HepG2 (cell line): ENCODE results near the gene CACNB4. TPM values are rescaled to one million over a fixed set of nuclear protein-coding genes. Genes with fewer than 3 reads are reported as not detected.

Source experiments
- ATAC-seq: fragments of 200-7000 bp; cut with Tn5 transposase; 3 replicates; pipeline ENCODE4 v1.9.1; 2020; ENCODE audit warnings: mild to moderate bottlenecking, moderate library complexity
- BruUV-seq: library from RNA; stranded (reverse); fragments of 400-500 nt; replicated peaks from 2 replicates; lab custom pipeline; 2021; lab: Mats Ljungman, UMichigan
- CTCF ChIA-PET: fragments of 300-600 bp; formaldehyde crosslinking; extraction: SDS; loops from one replicate; lab custom pipeline; 2021; ENCODE audit warnings: low total read pairs, inconsistent platforms, low intra/inter-chr PET ratio; lab: Yijun Ruan, JAX
- POLR2A ChIA-PET: fragments of 350-600 bp; sonication (Branson Sonifier 250); formaldehyde crosslinking; loops from one replicate; lab custom pipeline; 2020; ENCODE audit warnings: antibody characterized with exemption, inconsistent platforms; lab: Yijun Ruan, JAX
- DNase-seq: peaks from one replicate; pipeline ENCODE4 v3.0.0-alpha.2; 2015; ENCODE audit warnings: low spot score
- FAIRE-seq: peaks from 3 replicates; lab custom pipeline; 2011; peaks lifted over from hg19 to GRCh38; lab: Jason Lieb, UNC
- H2AFZ ChIP-seq: one replicate; pipeline ENCODE4 v1.6.1; 2011; ENCODE audit warnings: low read length, inconsistent platforms
- H3K27ac ChIP-seq: fragments of 300-600 bp; 3 replicates; pipeline ENCODE4 v1.8.0; 2011; ENCODE audit warnings: mixed run types, mild to moderate bottlenecking, mixed read lengths, low read length, inconsistent platforms; ENCODE audit not compliant: insufficient read depth; ENCODE audit errors: extremely low read length
- H3K27me3 ChIP-seq, 2 experiments: fragments of 200-600 bp in 1 of 2; 2 replicates in 1 of 2; 3 replicates in 1 of 2; pipeline versions ENCODE4 v1.6.0 to v1.8.0; 2011; ENCODE audit warnings: low read length in 2 of 2, mild to moderate bottlenecking in 2 of 2, moderate library complexity in 2 of 2, inconsistent platforms in 1 of 2; ENCODE audit not compliant: insufficient read depth in 2 of 2, control insufficient read depth in 1 of 2
- H3K36me3 ChIP-seq, 2 experiments: fragments of 200-600 bp in 1 of 2; replicated peaks in 1 of 2; 2 replicates in 1 of 2; 3 replicates in 1 of 2; pipeline versions ENCODE4 v1.5.1 to v1.8.0; 2011; ENCODE audit warnings: low read length in 2 of 2, inconsistent platforms in 1 of 2; ENCODE audit not compliant: insufficient read depth in 2 of 2, control insufficient read depth in 1 of 2
- H3K4me1 ChIP-seq: 2 replicates; pipeline ENCODE4 v1.5.1; 2012; ENCODE audit warnings: low read length, inconsistent platforms; ENCODE audit not compliant: insufficient read depth
- H3K4me2 ChIP-seq: 2 replicates; pipeline ENCODE4 v1.6.0; 2011; ENCODE audit warnings: low read depth, low read length, inconsistent platforms
- H3K4me3 ChIP-seq, 3 experiments: fragments of 200-600 bp in 1 of 3; sonication (generic), shearing (Covaris generic) in 1 of 3; replicated peaks in 1 of 3; 2 replicates each; pipeline ENCODE4 v1.5.1; 2011 to 2016; ENCODE audit warnings: low read length in 3 of 3, inconsistent platforms in 2 of 3, low read depth in 2 of 3, mild to moderate bottlenecking in 2 of 3, control low read depth in 1 of 3, mixed read lengths in 1 of 3; ENCODE audit not compliant: insufficient read depth in 1 of 3
- H3K79me2 ChIP-seq: one replicate; pipeline ENCODE4 v1.6.1; 2011; ENCODE audit warnings: low read length, inconsistent platforms; ENCODE audit not compliant: insufficient read depth
- H3K9ac ChIP-seq: 2 replicates; pipeline ENCODE4 v1.6.0; 2011; ENCODE audit warnings: mild to moderate bottlenecking, low read depth, low read length, inconsistent platforms; ENCODE audit not compliant: insufficient read depth
- H3K9me3 ChIP-seq: 2 replicates; pipeline ENCODE4 v1.5.1; 2012; ENCODE audit warnings: mild to moderate bottlenecking, low read length
- H4K20me1 ChIP-seq: 2 replicates; pipeline ENCODE4 v1.6.0; 2011; ENCODE audit warnings: inconsistent platforms, mild to moderate bottlenecking, low read length, moderate library complexity; ENCODE audit not compliant: insufficient read depth
- AGO1 ChIP-seq: fragments of 200-400 bp; formaldehyde crosslinking; IDR thresholded peaks from 2 replicates; pipeline ENCODE4 v1.6.1; 2017; ENCODE audit warnings: mild to moderate bottlenecking, low read depth, low read length, moderate library complexity; ENCODE audit not compliant: poor library complexity, severe bottlenecking
- GMEB1 ChIP-seq: sonication (generic); formaldehyde crosslinking; IDR thresholded peaks from 2 replicates; pipeline ENCODE4 v1.5.1; 2020; ENCODE audit warnings: missing genetic modification reagents, mild to moderate bottlenecking, borderline replicate concordance
- HCFC1 ChIP-seq: fragments of 150-350 bp; IDR thresholded peaks from 2 replicates; pipeline ENCODE4 v1.6.1; 2014; ENCODE audit warnings: low read depth, low read length
- HOXD1 ChIP-seq: sonication (generic); formaldehyde crosslinking; IDR thresholded peaks from 2 replicates; pipeline ENCODE4 v1.5.0; 2020; ENCODE audit warnings: missing genetic modification reagents
- KLF15 ChIP-seq: sonication (generic); formaldehyde crosslinking; IDR thresholded peaks from 2 replicates; pipeline ENCODE4 v1.8.1; 2023; ENCODE audit warnings: borderline replicate concordance, mild to moderate bottlenecking, inconsistent platforms, missing genetic modification reagents, mixed read lengths
- MBD4 ChIP-seq: IDR thresholded peaks from 2 replicates; pipeline ENCODE4 v1.6.1; 2012; ENCODE audit warnings: low read length, inconsistent platforms, borderline replicate concordance
- PRDM15 ChIP-seq: sonication (generic); formaldehyde crosslinking; IDR thresholded peaks from 2 replicates; pipeline ENCODE4 v1.4.0; 2020; ENCODE audit warnings: missing genetic modification reagents
- U2AF1 ChIP-seq: fragments of 200-400 bp; formaldehyde crosslinking; optimal IDR thresholded peaks from 2 replicates; pipeline ENCODE3; 2017; ENCODE audit warnings: mild to moderate bottlenecking, low read depth, low read length
- ZBTB26 ChIP-seq: IDR thresholded peaks from 2 replicates; pipeline ENCODE4 v1.6.1; 2016; ENCODE audit warnings: missing compliant biosample characterization, missing genetic modification reagents, borderline replicate concordance
- ZBTB49 ChIP-seq: sonication (generic); formaldehyde crosslinking; IDR thresholded peaks from 2 replicates; pipeline ENCODE4 v1.4.0; 2020; ENCODE audit warnings: missing genetic modification reagents, borderline replicate concordance
- ZNF432 ChIP-seq: sonication (generic); formaldehyde crosslinking; IDR thresholded peaks from 2 replicates; pipeline ENCODE4 v1.5.0; 2020; ENCODE audit warnings: missing genetic modification reagents, mild to moderate bottlenecking, borderline replicate concordance
- ZNF547 ChIP-seq: sonication (generic); formaldehyde crosslinking; IDR thresholded peaks from 2 replicates; pipeline ENCODE4 v1.5.1; 2020; ENCODE audit warnings: mild to moderate bottlenecking, missing genetic modification reagents
- ZNF770 ChIP-seq: sonication (generic); formaldehyde crosslinking; IDR thresholded peaks from 2 replicates; pipeline ENCODE4 v1.5.0; 2020; ENCODE audit warnings: mild to moderate bottlenecking, missing genetic modification reagents
- WGBS: methylation state at CpG from one replicate; pipeline ENCODE4 v1.1.6; 2017; ENCODE audit warnings: low lambda C conversion rate; 5-methylcytosine and 5-hydroxymethylcytosine counted together
- in situ Hi-C: cut with HindIII; loops from 2 replicates; pipeline ENCODE4 v1.10.0; 2017; ENCODE audit warnings: low pct_unique_long_range_greater_than_20kb; ENCODE audit not compliant: extremely low pct_ligation_motif_present
- intact Hi-C: fragments of 100-400 bp; cut with micrococcal nuclease; formaldehyde crosslinking; loops from one replicate; pipeline ENCODE4 v1.10.0; 2022; ENCODE audit not compliant: unreplicated experiment
- polyA plus RNA-seq, 8 experiments: library from polyadenylated mRNA; depleted of rRNA in 3 of 8; stranded (reverse) in 7 of 8; unstranded in 1 of 8; fragments of >200 nt; fragmentation: Illumina TruSeq in 4 of 8; extraction: Trizol in 4 of 8; gene quantifications; 2 replicates each; pipeline versions ENCODE4 v1.2.1 to v1.2.3, GENCODE V29; 2011 to 2016; ENCODE audit warnings: low read depth in 4 of 8, missing spikeins in 1 of 8, mixed read lengths in 1 of 8; ENCODE audit not compliant: insufficient read depth in 1 of 8
- total RNA-seq, 5 experiments: library from RNA; depleted of rRNA; stranded (reverse); fragments of >200 nt; fragmentation: Illumina TruSeq; extraction: Trizol; gene quantifications; 2 replicates each; pipeline ENCODE4 v1.2.3, GENCODE V29; 2016; ENCODE audit warnings: low read depth in 1 of 5

The CACNB4 gene
- total and polyA plus RNA-seq, 2 of the 13 experiments (the other 11 are each of a cell fraction or from before 2014, with no cell fraction given): 5.1 to 14.3 TPM

GRCh38 chr2:151880586-151880985 is 218.3 kb downstream of the CACNB4 start:
- H3K79me2 ChIP-seq: no peaks in the 10 kb centered on the region
- no peaks in the 10 kb centered on the region for H3K27me3 ChIP-seq
- H3K9me3 ChIP-seq: no peaks in the 10 kb centered on the region
- no peaks in the 10 kb centered on the region for H4K20me1 ChIP-seq
- no peak overlapping the region for H2AFZ ChIP-seq
- no peak overlapping the region for H3K27ac ChIP-seq
- H3K4me1 ChIP-seq: peaks cover 21% of the 10 kb centered on the region
- intact Hi-C loops: no loop called here
- H3K4me3 ChIP-seq: no peak overlapping the region
- POLR2A ChIA-PET: no interaction called here
- ATAC-seq: no peak
- no peak overlapping the region for H3K9ac ChIP-seq
- H3K36me3 ChIP-seq: peaks cover 0 to 26% of the 10 kb centered on the region in 2 experiments; a peak in 3 of 5 replicates
- in situ Hi-C loops: no loop called here
- CTCF ChIA-PET: no interaction called here
- no peak overlapping the region for H3K4me2 ChIP-seq
- FAIRE-seq: no peak
- BruUV-seq: no TSS peak
- 97% methylated on average over 4 of the region's 4 CpGs for WGBS
- no peak for DNase-seq
- TF ChIP-seq AGO1 (no peak), ZBTB26 (no peak), ZNF432 (no peak), ZBTB49 (no peak), HOXD1 (no peak), HCFC1 (no peak), ZNF770 (CRISPR knock-in tag) (no peak), ZNF547 (CRISPR knock-in tag) (no peak), MBD4 (no peak), PRDM15 (no peak), KLF15 (CRISPR knock-in tag) (no peak), GMEB1 (CRISPR knock-in tag) (no peak), U2AF1 (no peak)
